Measurements from ENCODE around the gene SYT6. TPM values are rescaled to one million over a fixed set of nuclear protein-coding genes. Genes with fewer than 3 reads are reported as not detected.

The SYT6 gene
- total RNA-seq, 1 experiment from 2014 or later, result 77.2 TPM

- H3K79me2 ChIP-seq (ENCODE audit: insufficient read depth, low read length), result no peaks in the 10 kb centered on the region
- Mint-ChIP-seq H3K36me3 (ENCODE audit: insufficient read depth in 1 of 3, low read depth in 3 of 3) (peaks cover 54 to 100% (median 92%) of the 10 kb centered on the region in 3 experiments), H3K27me3 (ENCODE audit: low read depth) (no peaks in the 10 kb centered on the region; the same call in 1 of the 2 replicates), H3K27ac (peak overlapping the region in 2 of 3 experiments; percentile 50 to 52; a peak in 4 of 7 replicates), H3K4me3 (no peak overlapping the region), H3K4me1 (peaks cover 47 to 50% of the 10 kb centered on the region in 2 experiments), H3K9me3 (no peaks in the 10 kb centered on the region)
- H3K23me2 ChIP-seq (ENCODE audit: insufficient read length, low read depth, low read length, poor library complexity, severe bottlenecking), result no peaks in the 10 kb centered on the region
- TF ChIP-seq, protein P1, sequence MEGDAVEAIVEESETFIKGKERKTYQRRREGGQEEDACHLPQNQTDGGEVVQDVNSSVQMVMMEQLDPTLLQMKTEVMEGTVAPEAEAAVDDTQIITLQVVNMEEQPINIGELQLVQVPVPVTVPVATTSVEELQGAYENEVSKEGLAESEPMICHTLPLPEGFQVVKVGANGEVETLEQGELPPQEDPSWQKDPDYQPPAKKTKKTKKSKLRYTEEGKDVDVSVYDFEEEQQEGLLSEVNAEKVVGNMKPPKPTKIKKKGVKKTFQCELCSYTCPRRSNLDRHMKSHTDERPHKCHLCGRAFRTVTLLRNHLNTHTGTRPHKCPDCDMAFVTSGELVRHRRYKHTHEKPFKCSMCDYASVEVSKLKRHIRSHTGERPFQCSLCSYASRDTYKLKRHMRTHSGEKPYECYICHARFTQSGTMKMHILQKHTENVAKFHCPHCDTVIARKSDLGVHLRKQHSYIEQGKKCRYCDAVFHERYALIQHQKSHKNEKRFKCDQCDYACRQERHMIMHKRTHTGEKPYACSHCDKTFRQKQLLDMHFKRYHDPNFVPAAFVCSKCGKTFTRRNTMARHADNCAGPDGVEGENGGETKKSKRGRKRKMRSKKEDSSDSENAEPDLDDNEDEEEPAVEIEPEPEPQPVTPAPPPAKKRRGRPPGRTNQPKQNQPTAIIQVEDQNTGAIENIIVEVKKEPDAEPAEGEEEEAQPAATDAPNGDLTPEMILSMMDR (conservative IDR thresholded peaks at IDR 0.05), result no peak
- no peak overlapping the region for H2AK5ac ChIP-seq (ENCODE audit: insufficient read length, low read length)
- H2BK12ac ChIP-seq (ENCODE audit: insufficient read length, low read depth, low read length), result no peak overlapping the region
- no peaks in the 10 kb centered on the region for H3K27me3 ChIP-seq (ENCODE audit: insufficient read depth, low read length)
- H3T11ph ChIP-seq (ENCODE audit: low read length), result no peak overlapping the region
- H3K4me1 ChIP-seq (ENCODE audit: insufficient read depth, low read length), result peaks cover 2% of the 10 kb centered on the region; the same call in 1 of the 2 replicates
- H4K20me1 ChIP-seq (ENCODE audit: control insufficient read depth, insufficient read depth, insufficient read length), result no peaks in the 10 kb centered on the region
- H2BK120ac ChIP-seq (ENCODE audit: low read depth, low read length, poor library complexity, severe bottlenecking), result no peak overlapping the region
- H2BK15ac ChIP-seq (ENCODE audit: low read depth, low read length), result no peak overlapping the region
- H4K5ac ChIP-seq (ENCODE audit: insufficient read length, low read depth, low read length), result no peak overlapping the region
- H4K91ac ChIP-seq (ENCODE audit: insufficient read length, low read depth, low read length), result no peak overlapping the region
- no peak for DNase-seq
- no peak overlapping the region for H3K4me2 ChIP-seq (ENCODE audit: insufficient read depth, insufficient read length, low read length)
- H3K18ac ChIP-seq (ENCODE audit: insufficient read length, low read depth, low read length), result no peak overlapping the region
- H2BK5ac ChIP-seq (ENCODE audit: insufficient read length, low read length), result no peak overlapping the region
- H3K9me3 ChIP-seq (ENCODE audit: control insufficient read depth, low read depth, low read length), result no peaks in the 10 kb centered on the region
- no peak overlapping the region for H2AFZ ChIP-seq (ENCODE audit: low read length)
- no peak overlapping the region for H3K14ac ChIP-seq (ENCODE audit: insufficient read depth, low read length)
- peaks cover 5% of the 10 kb centered on the region for H3K79me1 ChIP-seq (ENCODE audit: insufficient read depth, low read depth, low read length, poor library complexity, severe bottlenecking)
- H4K8ac ChIP-seq (replicated peaks; ENCODE audit: insufficient read length, low read depth, low read length), result no peak overlapping the region
- no peak overlapping the region for H3K27ac ChIP-seq (ENCODE audit: insufficient read length, low read depth, low read length)
- no peak overlapping the region for H3K23ac ChIP-seq (ENCODE audit: insufficient read length, low read depth, low read length)
- no peak overlapping the region for H2BK20ac ChIP-seq (ENCODE audit: low read depth, low read length, poor library complexity, severe bottlenecking)
- WGBS (ENCODE audit: extremely low coverage, insufficient read length, low lambda C conversion rate), result no CpG with 5 or more reads among the region's 7 CpGs
- no peak overlapping the region for H3K9ac ChIP-seq (ENCODE audit: extremely low read depth, insufficient read length, low read length)
- H3K56ac ChIP-seq (ENCODE audit: insufficient read length, low read depth, low read length), result no peak overlapping the region
- H3K4ac ChIP-seq (ENCODE audit: low read depth, low read length), result no peak overlapping the region
These were observed 22.7 kb downstream of the SYT6 start for GRCh38 chr1:114130846-114131525.
